B cell (primary cell): ENCODE data around the gene ANKFY1. TPM values are rescaled to one million over a fixed set of nuclear protein-coding genes. Genes with fewer than 3 reads are reported as not detected.

ENCODE experiments used
- ATAC-seq: fragments of 200-7000 bp; cut with Tn5 transposase; one replicate; pipeline ENCODE4 v1.10.0; 2021; ENCODE audit warnings: low read depth, mild to moderate bottlenecking, moderate number of reproducible peaks, moderate library complexity
- CTCF ChIA-PET: fragments of 350-600 bp; sonication (Branson Sonifier 250); formaldehyde crosslinking; loops from one replicate; lab custom pipeline; 2021; ENCODE audit warnings: antibody characterized with exemption, inconsistent platforms; lab: Charles Lee
- POLR2A ChIA-PET: fragments of 350-600 bp; sonication (Branson Sonifier 250); formaldehyde crosslinking; loops from one replicate; lab custom pipeline; 2021; ENCODE audit warnings: antibody characterized with exemption; lab: Charles Lee
- DNase-seq: peaks from one replicate; pipeline ENCODE4 v3.0.0; 2013
- H2AFZ ChIP-seq: 2 replicates; pipeline ENCODE4 v1.6.1; 2012; ENCODE audit warnings: mild to moderate bottlenecking, low read depth, low read length; ENCODE audit not compliant: insufficient read depth, poor library complexity, severe bottlenecking
- H3K27ac ChIP-seq, 2 donors: 1 replicate in 1 of 2; 2 replicates in 1 of 2; pipeline ENCODE4 v1.5.1; 2012 to 2013; ENCODE audit warnings: low read length in 2 of 2, mild to moderate bottlenecking in 2 of 2, moderate library complexity in 1 of 2
- H3K27me3 ChIP-seq, 4 experiments: fragments of 200-600 bp in 1 of 4; sonication (generic) in 1 of 4; replicated peaks in 1 of 4; 1 replicate in 2 of 4; 2 replicates in 2 of 4; pipeline versions ENCODE4 v1.6.1 to v1.7.0; 2013 to 2016; ENCODE audit warnings: low read length in 3 of 4, mild to moderate bottlenecking in 2 of 4, mixed read lengths in 1 of 4, moderate library complexity in 1 of 4; ENCODE audit not compliant: insufficient read depth in 4 of 4, control insufficient read depth in 3 of 4; ENCODE audit errors: control extremely low read depth in 1 of 4
- H3K36me3 ChIP-seq, 2 experiments: replicated peaks in 1 of 2; 1 replicate in 1 of 2; 2 replicates in 1 of 2; pipeline versions ENCODE4 v1.6.1 to v1.7.1; 2013; ENCODE audit warnings: low read length in 1 of 2; ENCODE audit not compliant: insufficient read depth in 2 of 2, control insufficient read depth in 1 of 2; ENCODE audit errors: control extremely low read depth in 1 of 2, extremely low read depth in 1 of 2
- H3K4me1 ChIP-seq, 2 donors: fragments of 200-600 bp in 1 of 2; sonication (generic) in 1 of 2; 1 replicate in 1 of 2; 2 replicates in 1 of 2; pipeline versions ENCODE4 v1.5.1 to v1.6.1; 2013 to 2017; ENCODE audit warnings: low read length in 2 of 2; ENCODE audit not compliant: control insufficient read depth in 2 of 2, insufficient read depth in 2 of 2
- H3K4me2 ChIP-seq: replicated peaks from 2 replicates; pipeline ENCODE3; 2012; ENCODE audit warnings: mild to moderate bottlenecking, low read depth, low read length; ENCODE audit not compliant: poor library complexity, severe bottlenecking
- H3K4me3 ChIP-seq, 5 experiments: fragments of 200-600 bp in 1 of 5; sonication (generic) in 1 of 5; 1 replicate in 3 of 5; 2 replicates in 2 of 5; pipeline versions ENCODE4 v1.5.1 to v1.7.0; 2011 to 2016; ENCODE audit warnings: low read length in 4 of 5, mild to moderate bottlenecking in 4 of 5, low read depth in 2 of 5, control low read depth in 1 of 5, moderate library complexity in 1 of 5; ENCODE audit not compliant: insufficient read depth in 1 of 5; ENCODE audit errors: control extremely low read depth in 1 of 5, extremely low read depth in 1 of 5
- H3K79me2 ChIP-seq: fragments of 200-600 bp; sonication (generic); one replicate; pipeline ENCODE4 v1.6.0; 2016; ENCODE audit warnings: low read length; ENCODE audit not compliant: control insufficient read depth, insufficient read depth
- H3K9ac ChIP-seq: fragments of 200-600 bp; sonication (generic); 2 replicates; pipeline ENCODE4 v1.6.1; 2017; ENCODE audit warnings: mild to moderate bottlenecking, low read length, moderate library complexity
- H3K9me3 ChIP-seq, 3 donors: one replicate each; pipeline versions ENCODE4 v1.6.1 to v1.7.1; 2013; ENCODE audit warnings: low read length in 2 of 3; ENCODE audit not compliant: control insufficient read depth in 2 of 3, insufficient read depth in 1 of 3; ENCODE audit errors: control extremely low read depth in 1 of 3
- H4K20me1 ChIP-seq: 2 replicates; pipeline ENCODE4 v1.6.0; 2012; ENCODE audit warnings: mild to moderate bottlenecking, low read length; ENCODE audit not compliant: insufficient read depth, control insufficient read depth, poor library complexity, severe bottlenecking
- H3K27ac Mint-ChIP-seq: one replicate; pipeline ENCODE4 v1.8.0; 2021; ENCODE audit warnings: mixed read lengths
- H3K27me3 Mint-ChIP-seq: one replicate; pipeline ENCODE4 v1.8.0; 2021; ENCODE audit warnings: mixed read lengths
- H3K4me1 Mint-ChIP-seq: one replicate; pipeline ENCODE4 v1.8.0; 2021; ENCODE audit warnings: mixed read lengths
- H3K4me3 Mint-ChIP-seq: one replicate; pipeline ENCODE4 v1.8.0; 2021; ENCODE audit warnings: mixed read lengths
- H3K9me3 Mint-ChIP-seq: one replicate; pipeline ENCODE4 v1.8.0; 2022; ENCODE audit warnings: mixed read lengths; ENCODE audit not compliant: insufficient read depth
- EZH2 ChIP-seq: IDR thresholded peaks from 2 replicates; pipeline ENCODE4 v1.6.1; 2012; ENCODE audit warnings: borderline replicate concordance, low read depth, mild to moderate bottlenecking, moderate library complexity, low read length; ENCODE audit not compliant: insufficient read depth, poor library complexity, severe bottlenecking
- WGBS: methylation state at CpG from one replicate; pipeline ENCODE4 v1.1.5; 2013; ENCODE audit warnings: missing lambda C conversion rate; ENCODE audit not compliant: insufficient coverage; 5-methylcytosine and 5-hydroxymethylcytosine counted together
- intact Hi-C: fragments of 100-400 bp; cut with micrococcal nuclease; formaldehyde crosslinking; loops from one replicate; pipeline ENCODE4 v1.10.0; 2022
- polyA plus RNA-seq: library from polyadenylated mRNA; depleted of rRNA; stranded (reverse); fragments of >200 nt; gene quantifications from 2 replicates; pipeline ENCODE4 v1.2.3, GENCODE V29; 2012
- total RNA-seq, 2 donors: library from RNA; stranded (reverse); fragments of 120-200 nt in 1 of 2; gene quantifications; 1 replicate in 1 of 2; 2 replicates in 1 of 2; pipeline versions ENCODE4 v1.2.3 to v1.2.4, GENCODE V29; 2013 to 2022
- TF ChIP-seq, protein P1 (sequence below): fragments of 200-600 bp; IDR thresholded peaks from one replicate; pipeline ENCODE4 v1.8.0; 2022; ENCODE audit warnings: antibody characterized with exemption, mild to moderate bottlenecking

The ANKFY1 gene
- total and polyA plus RNA-seq, 2 donors (not counting 1 experiment from before 2014, with no cell fraction given) = 23.1 to 63.9 TPM

DNA sequence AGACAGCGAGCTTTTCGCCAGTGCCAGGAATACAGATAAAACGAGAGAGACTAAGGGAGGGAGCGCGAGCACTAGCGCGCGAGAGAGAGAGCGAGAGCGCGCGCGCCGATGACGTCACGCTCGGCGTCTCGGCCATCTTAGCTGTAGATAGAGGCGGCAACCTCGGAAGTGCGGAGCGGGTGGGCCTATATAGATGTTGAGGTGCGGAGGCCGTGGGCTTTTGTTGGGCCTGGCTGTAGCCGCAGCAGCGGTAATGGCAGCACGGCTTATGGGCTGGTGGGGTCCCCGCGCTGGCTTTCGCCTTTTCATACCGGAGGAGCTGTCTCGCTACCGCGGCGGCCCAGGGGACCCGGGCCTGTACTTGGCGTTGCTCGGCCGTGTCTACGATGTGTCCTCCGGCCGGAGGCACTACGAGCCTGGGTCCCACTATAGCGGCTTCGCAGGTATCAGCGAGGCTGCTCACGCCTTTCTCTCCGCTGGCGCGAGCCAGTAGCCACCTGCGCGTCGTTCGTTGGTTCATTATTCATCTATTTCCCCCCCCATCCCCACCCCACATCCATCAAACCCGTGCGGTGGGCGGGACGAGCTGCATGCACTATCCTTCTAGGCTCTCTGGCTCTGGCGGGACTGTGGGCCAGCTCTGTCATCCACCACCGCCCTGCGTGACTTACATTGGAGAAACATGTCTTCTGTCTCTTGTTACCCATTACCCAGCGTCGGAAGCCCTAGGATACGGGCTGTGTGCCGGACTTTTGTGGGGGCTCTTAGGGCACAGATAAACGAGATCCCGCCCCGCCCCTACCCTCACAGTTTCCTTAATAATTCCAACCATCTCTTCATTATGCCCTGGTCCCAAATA, 120.0 kb downstream of the ANKFY1 start:
- Mint-ChIP-seq H3K4me1 (peaks cover 39% of the 10 kb centered on the region), H3K4me3 (peak overlapping the region; percentile 94), H3K27me3 (no peaks in the 10 kb centered on the region), H3K27ac (peak overlapping the region; percentile 100), H3K9me3 (no peaks in the 10 kb centered on the region)
- Histone ChIP-seq H4K20me1 (peaks cover 26% of the 10 kb centered on the region), H3K27ac (peak overlapping the region; percentile 98 to 99), H3K36me3 (peaks cover 0 to 16% of the 10 kb centered on the region in 2 experiments), H3K4me2 (peak overlapping the region; percentile 95), H3K27me3 (no peaks in the 10 kb centered on the region), H3K79me2 (peaks cover 53% of the 10 kb centered on the region), H2AFZ (peak overlapping the region; percentile 86), H3K4me1 (peaks cover 22 to 26% of the 10 kb centered on the region in 2 donors), H3K4me3 (peak overlapping the region; percentile 65 to 95 (median 93)), H3K9ac (peak overlapping the region; percentile 100), H3K9me3 (no peaks in the 10 kb centered on the region)
- no peak for TF ChIP-seq EZH2
- TF ChIP-seq, protein P1, sequence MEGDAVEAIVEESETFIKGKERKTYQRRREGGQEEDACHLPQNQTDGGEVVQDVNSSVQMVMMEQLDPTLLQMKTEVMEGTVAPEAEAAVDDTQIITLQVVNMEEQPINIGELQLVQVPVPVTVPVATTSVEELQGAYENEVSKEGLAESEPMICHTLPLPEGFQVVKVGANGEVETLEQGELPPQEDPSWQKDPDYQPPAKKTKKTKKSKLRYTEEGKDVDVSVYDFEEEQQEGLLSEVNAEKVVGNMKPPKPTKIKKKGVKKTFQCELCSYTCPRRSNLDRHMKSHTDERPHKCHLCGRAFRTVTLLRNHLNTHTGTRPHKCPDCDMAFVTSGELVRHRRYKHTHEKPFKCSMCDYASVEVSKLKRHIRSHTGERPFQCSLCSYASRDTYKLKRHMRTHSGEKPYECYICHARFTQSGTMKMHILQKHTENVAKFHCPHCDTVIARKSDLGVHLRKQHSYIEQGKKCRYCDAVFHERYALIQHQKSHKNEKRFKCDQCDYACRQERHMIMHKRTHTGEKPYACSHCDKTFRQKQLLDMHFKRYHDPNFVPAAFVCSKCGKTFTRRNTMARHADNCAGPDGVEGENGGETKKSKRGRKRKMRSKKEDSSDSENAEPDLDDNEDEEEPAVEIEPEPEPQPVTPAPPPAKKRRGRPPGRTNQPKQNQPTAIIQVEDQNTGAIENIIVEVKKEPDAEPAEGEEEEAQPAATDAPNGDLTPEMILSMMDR = no peak
- POLR2A ChIA-PET = interaction anchor here (0.6 to 2.0 kb wide), 19 partner anchors 10 to 1742 kb away, joined by 3 to 12 read pairs (median 5); partner anchors contain the start of genes ANKFY1, CTNS, NUP88 and RNF167
- 1% methylated on average over 69 of the region's 69 CpGs for WGBS
- CTCF ChIA-PET = interaction anchor here (0.7 to 1.5 kb wide), 5 partner anchors 12 to 1294 kb away, joined by 3 to 5 read pairs (median 3); no protein-coding TSS in a partner anchor
- peak; percentile 97 for DNase-seq
- intact Hi-C loops = loop anchor here (1.0 to 5.0 kb wide), 6 partner anchors 119 to 589 kb away; partner anchors contain the start of genes ANKFY1, CTNS, MED11 and MYBBP1A
- ATAC-seq = peak; percentile 69
